DOHH2 (cell line): ENCODE measurements around the gene CATSPERB.
"Not testable (repeated sequence)": the region's sequence is repeated elsewhere in the genome, so short reads cannot be mapped to it uniquely, and the experiment has no call there.

Experiments used
- H3F3A ChIP-seq: fragments of 200-600 bp; sonication (generic), shearing (Covaris generic); 2 replicates; pipeline ENCODE4 v1.6.0; 2016; ENCODE audit warnings: antibody characterized with exemption, mild to moderate bottlenecking; ENCODE audit not compliant: control insufficient read depth, insufficient read depth
- H3K27ac ChIP-seq: fragments of 200-600 bp; sonication (generic); 2 replicates; pipeline ENCODE4 v1.5.1; 2014; ENCODE audit warnings: low read depth, mild to moderate bottlenecking, low read length, moderate library complexity
- H3K27me3 ChIP-seq: fragments of 200-600 bp; sonication (generic); 2 replicates; pipeline ENCODE4 v1.6.1; 2014; ENCODE audit warnings: mild to moderate bottlenecking, low read length, mixed read lengths; ENCODE audit not compliant: control insufficient read depth
- H3K36me3 ChIP-seq: fragments of 200-600 bp; sonication (generic); 2 replicates; pipeline ENCODE4 v1.6.1; 2014; ENCODE audit warnings: mild to moderate bottlenecking, low read length, moderate library complexity, mixed read lengths; ENCODE audit not compliant: control insufficient read depth
- H3K4me1 ChIP-seq: fragments of 200-600 bp; sonication (generic); 2 replicates; pipeline ENCODE4 v1.6.1; 2014; ENCODE audit warnings: mild to moderate bottlenecking, low read length, mixed read lengths; ENCODE audit not compliant: control insufficient read depth
- H3K4me2 ChIP-seq: fragments of 200-600 bp; sonication (generic); 2 replicates; pipeline ENCODE4 v1.6.0; 2014; ENCODE audit warnings: mild to moderate bottlenecking, low read length, moderate library complexity
- H3K4me3 ChIP-seq: fragments of 200-600 bp; sonication (generic); 2 replicates; pipeline ENCODE4 v1.5.1; 2014; ENCODE audit warnings: mild to moderate bottlenecking, low read length, mixed read lengths
- H3K79me2 ChIP-seq: fragments of 200-600 bp; sonication (generic); 2 replicates; pipeline ENCODE4 v1.6.1; 2014; ENCODE audit warnings: mild to moderate bottlenecking, low read length, mixed read lengths; ENCODE audit not compliant: control insufficient read depth
- H3K9me2 ChIP-seq: fragments of 200-600 bp; sonication (generic); replicated peaks from 2 replicates; pipeline ENCODE4 v1.6.1; 2014; ENCODE audit warnings: mild to moderate bottlenecking, low read length, mixed read lengths; ENCODE audit not compliant: control insufficient read depth
- H3K9me3 ChIP-seq: fragments of 200-600 bp; sonication (generic); 2 replicates; pipeline ENCODE4 v1.6.1; 2014; ENCODE audit warnings: antibody characterized with exemption, low read length, mixed read lengths; ENCODE audit not compliant: control insufficient read depth, insufficient read depth
- H4K20me1 ChIP-seq: fragments of 200-600 bp; sonication (generic); 2 replicates; pipeline ENCODE4 v1.6.0; 2014; ENCODE audit warnings: low read depth, mild to moderate bottlenecking, antibody characterized with exemption, low read length, moderate library complexity; ENCODE audit not compliant: control insufficient read depth, insufficient read depth
- EZH2phosphoT487 ChIP-seq: fragments of 200-600 bp; sonication (generic); IDR thresholded peaks from 2 replicates; pipeline ENCODE4 v1.6.1; 2017; ENCODE audit warnings: borderline replicate concordance, mild to moderate bottlenecking, antibody characterized with exemption, low read length, moderate library complexity, mixed read lengths
- TF ChIP-seq, protein P1 (sequence below): fragments of 200-600 bp; sonication (generic); IDR thresholded peaks from one replicate; pipeline ENCODE4 v1.5.1; 2014; ENCODE audit warnings: antibody characterized with exemption, mild to moderate bottlenecking, low read depth, low read length; ENCODE audit not compliant: poor library complexity, severe bottlenecking

CATSPERB gene

GRCh38 chr14:91692075-91692474 lies 39.8 kb downstream of the CATSPERB start:
- no peaks in the 10 kb centered on the region for H3K4me1 ChIP-seq
- H3K79me2 ChIP-seq = no peaks in the 10 kb centered on the region
- no peaks in the 10 kb centered on the region for H3F3A ChIP-seq
- no peak overlapping the region for H3K27ac ChIP-seq
- no peaks in the 10 kb centered on the region for H3K36me3 ChIP-seq
- peaks cover 7% of the 10 kb centered on the region; the same call in 1 of the 2 replicates for H3K9me3 ChIP-seq
- TF ChIP-seq, protein P1, sequence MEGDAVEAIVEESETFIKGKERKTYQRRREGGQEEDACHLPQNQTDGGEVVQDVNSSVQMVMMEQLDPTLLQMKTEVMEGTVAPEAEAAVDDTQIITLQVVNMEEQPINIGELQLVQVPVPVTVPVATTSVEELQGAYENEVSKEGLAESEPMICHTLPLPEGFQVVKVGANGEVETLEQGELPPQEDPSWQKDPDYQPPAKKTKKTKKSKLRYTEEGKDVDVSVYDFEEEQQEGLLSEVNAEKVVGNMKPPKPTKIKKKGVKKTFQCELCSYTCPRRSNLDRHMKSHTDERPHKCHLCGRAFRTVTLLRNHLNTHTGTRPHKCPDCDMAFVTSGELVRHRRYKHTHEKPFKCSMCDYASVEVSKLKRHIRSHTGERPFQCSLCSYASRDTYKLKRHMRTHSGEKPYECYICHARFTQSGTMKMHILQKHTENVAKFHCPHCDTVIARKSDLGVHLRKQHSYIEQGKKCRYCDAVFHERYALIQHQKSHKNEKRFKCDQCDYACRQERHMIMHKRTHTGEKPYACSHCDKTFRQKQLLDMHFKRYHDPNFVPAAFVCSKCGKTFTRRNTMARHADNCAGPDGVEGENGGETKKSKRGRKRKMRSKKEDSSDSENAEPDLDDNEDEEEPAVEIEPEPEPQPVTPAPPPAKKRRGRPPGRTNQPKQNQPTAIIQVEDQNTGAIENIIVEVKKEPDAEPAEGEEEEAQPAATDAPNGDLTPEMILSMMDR = no peak
- no peak for TF ChIP-seq EZH2phosphoT487
- H3K4me3 ChIP-seq = no peak overlapping the region
- no peaks in the 10 kb centered on the region for H3K27me3 ChIP-seq
- H3K9me2 ChIP-seq = no peaks in the 10 kb centered on the region
- H4K20me1 ChIP-seq = no peaks in the 10 kb centered on the region
- H3K4me2 ChIP-seq = no peak overlapping the region

GRCh38 chr14:91689608-91690007 lies 42.3 kb downstream of the CATSPERB start:
- H3K27ac ChIP-seq = no peak overlapping the region
- H3K4me3 ChIP-seq = no peak overlapping the region
- H3F3A ChIP-seq = no peaks in the 10 kb centered on the region
- H3K9me3 ChIP-seq = peaks cover 7% of the 10 kb centered on the region; the same call in 1 of the 2 replicates
- no peaks in the 10 kb centered on the region for H3K36me3 ChIP-seq
- H4K20me1 ChIP-seq = no peaks in the 10 kb centered on the region
- no peaks in the 10 kb centered on the region for H3K27me3 ChIP-seq
- H3K4me1 ChIP-seq = no peaks in the 10 kb centered on the region
- no peak for TF ChIP-seq EZH2phosphoT487
- TF ChIP-seq, protein P1 = no peak
- no peaks in the 10 kb centered on the region for H3K79me2 ChIP-seq
- H3K4me2 ChIP-seq = no peak overlapping the region
- H3K9me2 ChIP-seq = no peaks in the 10 kb centered on the region

- not testable (repeated sequence) for H3K4me2 ChIP-seq, H3K9me2 ChIP-seq, H3K4me3 ChIP-seq, H4K20me1 ChIP-seq, H3K27me3 ChIP-seq, H3F3A ChIP-seq, H3K36me3 ChIP-seq, H3K79me2 ChIP-seq, H3K9me3 ChIP-seq, H3K27ac ChIP-seq, H3K4me1 ChIP-seq
Measured at GRCh38 chr14:91687436-91687835, 44.5 kb downstream of the CATSPERB start.

DNA sequence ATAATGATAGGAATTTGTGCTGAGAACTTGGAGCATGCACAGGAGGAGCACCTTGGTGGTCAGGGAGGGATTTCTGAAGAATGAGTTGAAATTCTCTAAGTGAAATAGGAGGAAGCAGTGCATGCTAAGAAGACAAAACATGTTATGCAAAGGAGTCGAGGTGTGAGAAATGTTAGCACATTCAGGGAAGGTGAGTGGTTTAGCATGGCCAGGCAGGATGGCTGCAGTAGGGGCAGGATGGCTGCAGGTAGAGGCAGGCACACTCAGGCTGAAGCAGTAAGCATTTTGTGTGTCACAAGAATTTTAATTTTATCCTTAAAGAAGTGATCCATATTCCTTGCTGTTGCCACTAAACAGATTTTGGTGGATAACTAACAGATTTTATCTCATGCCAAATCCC lies 46.3 kb downstream of the CATSPERB start:
- Histone ChIP-seq H3K9me2 (no peaks in the 10 kb centered on the region), H3K4me2 (no peak overlapping the region), H3F3A (no peaks in the 10 kb centered on the region), H3K9me3 (peaks cover 5% of the 10 kb centered on the region; the same call in 1 of the 2 replicates), H3K4me3 (no peak overlapping the region), H3K36me3 (no peaks in the 10 kb centered on the region), H3K27ac (no peak overlapping the region), H3K79me2 (no peaks in the 10 kb centered on the region), H4K20me1 (no peaks in the 10 kb centered on the region), H3K4me1 (no peaks in the 10 kb centered on the region), H3K27me3 (no peaks in the 10 kb centered on the region)
- TF ChIP-seq, protein P1 = no peak
- TF ChIP-seq EZH2phosphoT487 = no peak
